D721Med (cell line): Measurements from ENCODE around the gene ADARB2.

ENCODE experiments used
- DNase-seq: peaks from one replicate; pipeline ENCODE4 v3.0.0; 2011; ENCODE audit warnings: low spot score; ENCODE audit not compliant: insufficient read length
- FAIRE-seq: peaks from 2 replicates; lab custom pipeline; 2011; peaks lifted over from hg19 to GRCh38; lab: Jason Lieb, UNC
- TF ChIP-seq, protein P1 (sequence below): IDR thresholded peaks from 2 replicates; pipeline ENCODE4 v1.5.1; 2012; ENCODE audit warnings: mild to moderate bottlenecking, control low read depth; ENCODE audit not compliant: insufficient read depth; ENCODE audit errors: missing control alignments

The ADARB2 gene

DNA sequence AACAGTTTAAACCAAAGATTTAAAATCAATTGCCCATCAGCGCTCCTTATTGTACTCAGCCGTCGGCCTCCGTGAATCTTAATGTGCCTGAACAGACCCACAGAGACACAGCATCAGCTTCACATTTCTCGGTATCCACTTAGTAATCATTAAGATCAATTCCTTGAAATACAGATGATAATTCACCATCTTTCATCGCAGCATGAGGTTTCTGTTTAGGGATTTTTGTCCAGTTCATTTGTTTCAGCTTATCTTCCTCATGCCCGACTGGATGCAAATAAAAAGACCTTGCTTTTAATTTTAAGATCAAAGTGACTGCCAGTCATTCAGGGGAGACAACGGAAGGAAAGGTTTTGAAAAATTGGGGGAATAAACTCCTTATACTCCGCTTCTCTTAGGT is 473.3 kb downstream of the ADARB2 start:
- TF ChIP-seq, protein P1, sequence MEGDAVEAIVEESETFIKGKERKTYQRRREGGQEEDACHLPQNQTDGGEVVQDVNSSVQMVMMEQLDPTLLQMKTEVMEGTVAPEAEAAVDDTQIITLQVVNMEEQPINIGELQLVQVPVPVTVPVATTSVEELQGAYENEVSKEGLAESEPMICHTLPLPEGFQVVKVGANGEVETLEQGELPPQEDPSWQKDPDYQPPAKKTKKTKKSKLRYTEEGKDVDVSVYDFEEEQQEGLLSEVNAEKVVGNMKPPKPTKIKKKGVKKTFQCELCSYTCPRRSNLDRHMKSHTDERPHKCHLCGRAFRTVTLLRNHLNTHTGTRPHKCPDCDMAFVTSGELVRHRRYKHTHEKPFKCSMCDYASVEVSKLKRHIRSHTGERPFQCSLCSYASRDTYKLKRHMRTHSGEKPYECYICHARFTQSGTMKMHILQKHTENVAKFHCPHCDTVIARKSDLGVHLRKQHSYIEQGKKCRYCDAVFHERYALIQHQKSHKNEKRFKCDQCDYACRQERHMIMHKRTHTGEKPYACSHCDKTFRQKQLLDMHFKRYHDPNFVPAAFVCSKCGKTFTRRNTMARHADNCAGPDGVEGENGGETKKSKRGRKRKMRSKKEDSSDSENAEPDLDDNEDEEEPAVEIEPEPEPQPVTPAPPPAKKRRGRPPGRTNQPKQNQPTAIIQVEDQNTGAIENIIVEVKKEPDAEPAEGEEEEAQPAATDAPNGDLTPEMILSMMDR: no peak
- no peak for FAIRE-seq
- no peak for DNase-seq

DNA sequence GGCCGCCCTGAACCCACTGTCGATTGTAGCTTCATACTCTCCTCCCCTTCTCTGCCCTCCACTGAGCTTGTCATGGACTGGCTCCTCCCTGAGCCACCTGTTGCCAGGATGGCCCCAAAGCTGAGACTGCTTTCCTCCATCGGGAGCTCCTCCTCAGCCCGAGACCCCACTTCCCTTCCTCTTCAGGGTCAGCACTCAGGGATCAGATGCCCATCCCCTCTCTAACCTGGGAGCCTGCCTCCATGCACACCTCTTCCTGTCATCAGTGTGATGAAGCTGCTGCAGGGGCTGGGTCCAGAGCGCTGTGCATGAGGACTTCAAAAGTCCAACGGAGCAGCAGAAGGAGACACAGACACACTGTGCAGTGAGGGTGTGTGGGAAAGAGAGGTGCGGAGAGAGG is 480.1 kb downstream of the ADARB2 start:
- no peak for FAIRE-seq

DNA sequence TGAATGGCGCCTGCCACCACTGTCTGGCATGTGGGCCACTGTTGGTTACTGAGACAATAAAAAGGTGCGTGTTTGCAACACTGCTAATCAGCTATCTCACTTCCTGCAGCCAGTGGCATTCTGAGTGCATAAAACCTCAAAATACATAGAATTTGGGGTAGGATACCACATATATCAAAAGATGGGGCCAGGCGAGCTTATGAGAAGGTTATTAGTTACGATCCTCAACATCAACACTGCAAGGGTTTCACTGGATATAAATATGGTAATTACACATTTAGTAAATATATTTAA is 480.9 kb downstream of the ADARB2 start:
- TF ChIP-seq, protein P1: no peak
- DNase-seq (no peak), FAIRE-seq (no peak)

More for the DNA sequence above, 480.1 kb downstream of the ADARB2 start:
- no peak for DNase-seq
- TF ChIP-seq, protein P1: no peak

DNA sequence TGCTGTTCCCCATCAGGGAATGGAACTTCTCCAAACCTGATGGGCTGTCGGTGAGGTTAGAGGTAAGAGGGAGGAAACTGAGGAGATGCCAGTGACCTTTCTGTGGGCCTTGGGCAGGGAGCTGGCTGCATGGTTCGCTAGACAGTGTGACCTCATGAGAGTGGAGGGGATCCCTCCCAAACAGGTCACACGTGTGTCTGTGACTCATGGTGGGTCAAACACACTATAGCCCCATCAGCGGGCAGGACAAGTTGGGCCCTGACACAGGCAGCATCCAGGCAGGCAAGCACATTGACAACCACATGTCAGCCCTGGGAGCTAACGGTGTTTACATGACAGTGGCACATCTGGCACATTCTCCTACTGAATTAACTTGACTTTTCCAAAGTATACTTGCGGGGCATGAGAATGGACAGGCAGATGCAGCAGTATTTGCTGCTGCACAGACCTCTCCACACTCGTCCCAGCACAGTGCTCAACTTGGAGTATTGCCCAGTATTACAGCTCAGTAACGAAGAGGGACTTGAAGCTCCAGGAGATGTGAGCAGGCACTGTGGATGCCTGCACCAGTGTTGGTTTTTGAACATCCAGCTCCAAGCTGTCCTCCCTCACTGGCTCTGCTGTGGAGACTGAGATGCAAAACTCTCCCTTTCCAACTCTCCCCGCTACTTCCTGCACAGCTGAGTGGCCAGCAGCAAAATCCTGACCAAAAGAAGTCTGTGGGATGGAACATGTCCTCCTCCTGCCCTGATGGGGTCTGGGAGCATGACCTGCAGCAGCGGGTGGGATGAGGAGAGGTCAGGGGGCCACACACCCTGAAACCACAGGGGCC is 481.5 kb downstream of the ADARB2 start:
- DNase-seq: no peak
- no peak for FAIRE-seq
- TF ChIP-seq, protein P1: no peak

DNA sequence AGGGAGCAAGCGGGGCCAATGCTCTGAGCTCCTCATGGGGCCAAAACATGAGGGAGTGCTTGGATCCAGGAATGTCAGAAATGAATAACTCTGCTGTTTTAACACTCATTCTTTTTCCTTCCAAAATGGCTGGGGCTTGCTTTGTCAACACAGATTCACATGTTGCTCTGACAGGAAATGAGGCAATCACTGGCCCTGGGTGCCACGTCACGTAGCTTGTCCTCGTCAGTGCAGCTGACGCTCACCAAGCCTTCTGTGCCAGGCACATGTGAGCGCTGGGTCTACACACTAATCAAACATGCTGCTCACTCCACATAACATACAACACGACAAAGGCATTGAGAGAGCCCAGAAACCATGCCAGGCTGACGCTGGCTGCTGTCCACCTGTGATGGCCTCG is 482.2 kb downstream of the ADARB2 start:
- no peak for DNase-seq
- no peak for FAIRE-seq

DNA sequence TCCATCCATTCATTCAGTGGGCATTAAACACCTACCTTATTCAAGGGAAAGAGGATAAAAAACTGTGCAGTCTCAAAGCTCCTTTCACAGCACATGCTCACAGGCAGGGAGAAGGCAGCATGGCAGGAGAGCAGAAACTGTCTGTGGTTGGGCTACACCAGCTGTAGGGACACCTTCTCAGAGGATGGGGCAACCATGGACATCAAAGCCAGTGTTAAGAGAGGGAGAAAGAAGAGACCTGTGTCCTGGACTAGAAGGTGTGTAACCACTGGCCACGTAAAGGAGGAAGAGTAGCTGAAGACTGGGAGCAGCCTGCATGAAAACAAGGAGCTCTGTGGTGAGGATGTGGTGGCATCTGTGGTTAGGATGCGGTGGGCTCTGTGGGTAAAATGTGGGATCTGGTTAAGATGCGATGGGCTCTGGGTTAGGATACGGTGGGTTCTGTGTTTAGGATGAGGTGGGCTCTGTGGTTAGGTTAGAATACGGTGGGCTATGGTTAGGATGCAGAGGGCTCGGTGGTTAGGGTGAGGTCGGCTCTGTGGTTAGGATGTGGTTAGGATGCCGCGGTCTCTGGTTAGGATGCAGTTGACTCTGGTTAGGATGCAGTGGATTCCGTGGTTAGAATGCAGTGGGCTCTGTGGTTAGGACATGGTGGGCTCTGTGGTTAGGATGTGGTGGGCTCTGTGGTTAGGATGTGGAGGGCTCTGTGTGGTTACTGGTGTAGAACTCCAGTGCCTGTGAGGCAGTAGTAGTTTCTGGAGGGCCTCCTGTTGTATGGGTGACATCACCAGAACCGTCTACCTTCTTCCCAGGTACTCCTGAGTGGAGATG is 483.6 kb downstream of the ADARB2 start:
- FAIRE-seq: no peak

More for the DNA sequence above, 482.2 kb downstream of the ADARB2 start:
- TF ChIP-seq, protein P1: no peak

More for the DNA sequence above, 483.6 kb downstream of the ADARB2 start:
- TF ChIP-seq, protein P1: no peak
- no peak for DNase-seq
